HepG2 (cell line): Measurements from ENCODE around the gene STXBP2. TPM values are rescaled to one million over a fixed set of nuclear protein-coding genes. Genes with fewer than 3 reads are reported as not detected.

Source experiments
- CCAR2 ChIP-seq: fragments of 200-400 bp; formaldehyde crosslinking; optimal IDR thresholded peaks from 2 replicates; pipeline ENCODE3; 2018; ENCODE audit warnings: low read depth, mild to moderate bottlenecking, low read length, moderate library complexity
- EEA1 ChIP-seq: sonication (generic); formaldehyde crosslinking; IDR thresholded peaks from 2 replicates; pipeline ENCODE4 v1.5.1; 2020; ENCODE audit warnings: mild to moderate bottlenecking, missing genetic modification reagents, borderline replicate concordance
- MBNL3 ChIP-seq: fragments of 250-450 bp; sonication (Bioruptor Pico); conservative IDR thresholded peaks from 2 replicates; pipeline ENCODE4 v1.8.0; 2022; ENCODE audit warnings: mild to moderate bottlenecking, inconsistent platforms
- MLLT10 ChIP-seq: sonication (generic); formaldehyde crosslinking; IDR thresholded peaks from 2 replicates; pipeline ENCODE4 v1.4.0; 2020; ENCODE audit warnings: missing genetic modification reagents
- NCOA5 ChIP-seq: sonication (generic); formaldehyde crosslinking; IDR thresholded peaks from 2 replicates; pipeline ENCODE4 v1.4.0; 2020; ENCODE audit warnings: missing genetic modification reagents
- NRL ChIP-seq: sonication (generic); formaldehyde crosslinking; IDR thresholded peaks from 2 replicates; pipeline ENCODE4 v1.5.0; 2020; ENCODE audit warnings: missing genetic modification reagents, mild to moderate bottlenecking, moderate library complexity, borderline replicate concordance
- RAD21 ChIP-seq: fragments of 450-650 bp; formaldehyde crosslinking; IDR thresholded peaks from 2 replicates; pipeline ENCODE4 v1.5.0; 2020; ENCODE audit warnings: mild to moderate bottlenecking
- RBM22 ChIP-seq: fragments of 200-400 bp; formaldehyde crosslinking; optimal IDR thresholded peaks from 2 replicates; pipeline ENCODE3; 2017; ENCODE audit warnings: mild to moderate bottlenecking, low read length, moderate library complexity
- REPIN1 ChIP-seq: sonication (generic); formaldehyde crosslinking; IDR thresholded peaks from 2 replicates; pipeline ENCODE4 v1.8.0; 2022; ENCODE audit warnings: missing genetic modification reagents, low read depth, mild to moderate bottlenecking, borderline replicate concordance
- SIX4 ChIP-seq: sonication (generic); formaldehyde crosslinking; IDR thresholded peaks from 2 replicates; pipeline ENCODE4 v1.4.0; 2020; ENCODE audit warnings: missing genetic modification reagents
- TBX3 ChIP-seq: fragments of 450-650 bp; IDR thresholded peaks from 2 replicates; pipeline ENCODE4 v1.6.1; 2017; ENCODE audit warnings: antibody characterized with exemption, mild to moderate bottlenecking, inconsistent platforms, borderline replicate concordance
- ZFP36 ChIP-seq: fragments of 150-350 bp; IDR thresholded peaks from 2 replicates; pipeline ENCODE4 v1.6.1; 2018; ENCODE audit warnings: borderline replicate concordance, low read length, low read depth; ENCODE audit not compliant: partially characterized antibody
- ZNF136 ChIP-seq: sonication (generic); formaldehyde crosslinking; IDR thresholded peaks from 2 replicates; pipeline ENCODE4 v1.8.1; 2022; ENCODE audit warnings: low read depth, mild to moderate bottlenecking, moderate library complexity, missing genetic modification reagents
- ZNF143 ChIP-seq: sonication (generic); formaldehyde crosslinking; IDR thresholded peaks from 2 replicates; pipeline ENCODE4 v1.4.0; 2020; ENCODE audit warnings: missing genetic modification reagents
- ZNF292 ChIP-seq: sonication (generic); formaldehyde crosslinking; IDR thresholded peaks from 2 replicates; pipeline ENCODE4 v1.8.1; 2022; ENCODE audit warnings: mild to moderate bottlenecking, low read depth, missing genetic modification reagents, borderline replicate concordance
- ZNF629 ChIP-seq: sonication (generic); formaldehyde crosslinking; conservative IDR thresholded peaks from 2 replicates; pipeline ENCODE4 v1.5.0; 2020; ENCODE audit warnings: missing genetic modification reagents
- ZNF780A ChIP-seq: sonication (generic); formaldehyde crosslinking; IDR thresholded peaks from 2 replicates; pipeline ENCODE4 v1.8.0; 2022; ENCODE audit warnings: mild to moderate bottlenecking, missing genetic modification reagents, moderate library complexity
- polyA plus RNA-seq, 8 experiments: library from polyadenylated mRNA; depleted of rRNA in 3 of 8; stranded (reverse) in 7 of 8; unstranded in 1 of 8; fragments of >200 nt; fragmentation: Illumina TruSeq in 4 of 8; extraction: Trizol in 4 of 8; gene quantifications; 2 replicates each; pipeline versions ENCODE4 v1.2.1 to v1.2.3, GENCODE V29; 2011 to 2016; ENCODE audit warnings: low read depth in 4 of 8, missing spikeins in 1 of 8, mixed read lengths in 1 of 8; ENCODE audit not compliant: insufficient read depth in 1 of 8
- total RNA-seq, 5 experiments: library from RNA; depleted of rRNA; stranded (reverse); fragments of >200 nt; fragmentation: Illumina TruSeq; extraction: Trizol; gene quantifications; 2 replicates each; pipeline ENCODE4 v1.2.3, GENCODE V29; 2016; ENCODE audit warnings: low read depth in 1 of 5
- TF ChIP-seq, protein P1 (sequence below): sonication (generic); formaldehyde crosslinking; IDR thresholded peaks from 2 replicates; pipeline ENCODE4 v1.5.1; 2020; ENCODE audit warnings: mild to moderate bottlenecking, missing genetic modification reagents, borderline replicate concordance
- TF ChIP-seq, protein P2 (sequence below): sonication (generic); formaldehyde crosslinking; IDR thresholded peaks from 2 replicates; pipeline ENCODE4 v1.5.0; 2020; ENCODE audit warnings: mild to moderate bottlenecking, missing genetic modification reagents, borderline replicate concordance

The STXBP2 gene
- total and polyA plus RNA-seq, 2 of the 13 experiments (the other 11 are each of a cell fraction or from before 2014, with no cell fraction given), result 22.8 to 40.1 TPM

DNA sequence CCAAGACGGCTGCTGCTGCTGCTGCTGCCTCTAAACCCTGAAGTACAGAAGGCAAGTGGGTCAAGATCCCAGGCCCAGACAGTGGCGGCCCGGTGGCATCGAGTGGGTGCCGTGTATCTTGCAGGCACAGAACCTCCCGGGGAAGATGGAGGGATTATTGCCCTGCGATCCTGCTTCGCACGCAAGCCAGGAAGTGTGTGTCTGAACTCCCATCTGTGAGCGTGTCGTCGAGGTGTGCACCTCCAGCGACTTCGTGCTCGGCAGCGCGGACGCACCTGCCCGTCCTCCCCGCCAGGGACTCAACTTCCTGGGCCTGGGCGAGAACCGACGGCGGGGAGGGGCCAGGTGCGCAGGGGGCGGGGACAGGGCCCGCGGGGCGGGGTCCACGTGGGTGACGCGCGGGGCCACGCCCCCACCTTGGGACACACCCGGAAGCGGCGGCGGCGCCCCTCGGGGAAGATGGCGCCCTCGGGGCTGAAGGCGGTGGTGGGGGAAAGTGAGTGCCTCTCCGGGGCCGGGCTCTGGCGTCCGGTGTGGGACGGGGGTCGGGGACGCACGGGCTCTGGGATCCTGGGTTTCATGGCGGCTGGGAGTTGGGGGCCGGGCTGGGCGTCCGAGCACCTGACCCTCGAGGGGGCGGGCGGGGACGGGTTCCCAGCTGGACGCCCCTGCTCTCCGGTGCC is at the start of gene STXBP2 (continued):
- no peak for TF ChIP-seq ZNF136
- TF ChIP-seq NRL (CRISPR knock-in tag), result no peak
- TF ChIP-seq REPIN1 (CRISPR knock-in tag), result no peak
- no peak for TF ChIP-seq ZNF780A (CRISPR knock-in tag)
- TF ChIP-seq, protein P1, sequence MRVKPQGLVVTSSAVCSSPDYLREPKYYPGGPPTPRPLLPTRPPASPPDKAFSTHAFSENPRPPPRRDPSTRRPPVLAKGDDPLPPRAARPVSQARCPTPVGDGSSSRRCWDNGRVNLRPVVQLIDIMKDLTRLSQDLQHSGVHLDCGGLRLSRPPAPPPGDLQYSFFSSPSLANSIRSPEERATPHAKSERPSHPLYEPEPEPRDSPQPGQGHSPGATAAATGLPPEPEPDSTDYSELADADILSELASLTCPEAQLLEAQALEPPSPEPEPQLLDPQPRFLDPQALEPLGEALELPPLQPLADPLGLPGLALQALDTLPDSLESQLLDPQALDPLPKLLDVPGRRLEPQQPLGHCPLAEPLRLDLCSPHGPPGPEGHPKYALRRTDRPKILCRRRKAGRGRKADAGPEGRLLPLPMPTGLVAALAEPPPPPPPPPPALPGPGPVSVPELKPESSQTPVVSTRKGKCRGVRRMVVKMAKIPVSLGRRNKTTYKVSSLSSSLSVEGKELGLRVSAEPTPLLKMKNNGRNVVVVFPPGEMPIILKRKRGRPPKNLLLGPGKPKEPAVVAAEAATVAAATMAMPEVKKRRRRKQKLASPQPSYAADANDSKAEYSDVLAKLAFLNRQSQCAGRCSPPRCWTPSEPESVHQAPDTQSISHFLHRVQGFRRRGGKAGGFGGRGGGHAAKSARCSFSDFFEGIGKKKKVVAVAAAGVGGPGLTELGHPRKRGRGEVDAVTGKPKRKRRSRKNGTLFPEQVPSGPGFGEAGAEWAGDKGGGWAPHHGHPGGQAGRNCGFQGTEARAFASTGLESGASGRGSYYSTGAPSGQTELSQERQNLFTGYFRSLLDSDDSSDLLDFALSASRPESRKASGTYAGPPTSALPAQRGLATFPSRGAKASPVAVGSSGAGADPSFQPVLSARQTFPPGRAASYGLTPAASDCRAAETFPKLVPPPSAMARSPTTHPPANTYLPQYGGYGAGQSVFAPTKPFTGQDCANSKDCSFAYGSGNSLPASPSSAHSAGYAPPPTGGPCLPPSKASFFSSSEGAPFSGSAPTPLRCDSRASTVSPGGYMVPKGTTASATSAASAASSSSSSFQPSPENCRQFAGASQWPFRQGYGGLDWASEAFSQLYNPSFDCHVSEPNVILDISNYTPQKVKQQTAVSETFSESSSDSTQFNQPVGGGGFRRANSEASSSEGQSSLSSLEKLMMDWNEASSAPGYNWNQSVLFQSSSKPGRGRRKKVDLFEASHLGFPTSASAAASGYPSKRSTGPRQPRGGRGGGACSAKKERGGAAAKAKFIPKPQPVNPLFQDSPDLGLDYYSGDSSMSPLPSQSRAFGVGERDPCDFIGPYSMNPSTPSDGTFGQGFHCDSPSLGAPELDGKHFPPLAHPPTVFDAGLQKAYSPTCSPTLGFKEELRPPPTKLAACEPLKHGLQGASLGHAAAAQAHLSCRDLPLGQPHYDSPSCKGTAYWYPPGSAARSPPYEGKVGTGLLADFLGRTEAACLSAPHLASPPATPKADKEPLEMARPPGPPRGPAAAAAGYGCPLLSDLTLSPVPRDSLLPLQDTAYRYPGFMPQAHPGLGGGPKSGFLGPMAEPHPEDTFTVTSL, result no peak
- TF ChIP-seq ZNF292 (CRISPR knock-in tag), result no peak
- TF ChIP-seq NCOA5 (CRISPR knock-in tag), result no peak
- no peak for TF ChIP-seq RAD21 (CRISPR knock-in tag)
- no peak; the same call in 1 of the 2 replicates for TF ChIP-seq SIX4
- TF ChIP-seq, protein P2, sequence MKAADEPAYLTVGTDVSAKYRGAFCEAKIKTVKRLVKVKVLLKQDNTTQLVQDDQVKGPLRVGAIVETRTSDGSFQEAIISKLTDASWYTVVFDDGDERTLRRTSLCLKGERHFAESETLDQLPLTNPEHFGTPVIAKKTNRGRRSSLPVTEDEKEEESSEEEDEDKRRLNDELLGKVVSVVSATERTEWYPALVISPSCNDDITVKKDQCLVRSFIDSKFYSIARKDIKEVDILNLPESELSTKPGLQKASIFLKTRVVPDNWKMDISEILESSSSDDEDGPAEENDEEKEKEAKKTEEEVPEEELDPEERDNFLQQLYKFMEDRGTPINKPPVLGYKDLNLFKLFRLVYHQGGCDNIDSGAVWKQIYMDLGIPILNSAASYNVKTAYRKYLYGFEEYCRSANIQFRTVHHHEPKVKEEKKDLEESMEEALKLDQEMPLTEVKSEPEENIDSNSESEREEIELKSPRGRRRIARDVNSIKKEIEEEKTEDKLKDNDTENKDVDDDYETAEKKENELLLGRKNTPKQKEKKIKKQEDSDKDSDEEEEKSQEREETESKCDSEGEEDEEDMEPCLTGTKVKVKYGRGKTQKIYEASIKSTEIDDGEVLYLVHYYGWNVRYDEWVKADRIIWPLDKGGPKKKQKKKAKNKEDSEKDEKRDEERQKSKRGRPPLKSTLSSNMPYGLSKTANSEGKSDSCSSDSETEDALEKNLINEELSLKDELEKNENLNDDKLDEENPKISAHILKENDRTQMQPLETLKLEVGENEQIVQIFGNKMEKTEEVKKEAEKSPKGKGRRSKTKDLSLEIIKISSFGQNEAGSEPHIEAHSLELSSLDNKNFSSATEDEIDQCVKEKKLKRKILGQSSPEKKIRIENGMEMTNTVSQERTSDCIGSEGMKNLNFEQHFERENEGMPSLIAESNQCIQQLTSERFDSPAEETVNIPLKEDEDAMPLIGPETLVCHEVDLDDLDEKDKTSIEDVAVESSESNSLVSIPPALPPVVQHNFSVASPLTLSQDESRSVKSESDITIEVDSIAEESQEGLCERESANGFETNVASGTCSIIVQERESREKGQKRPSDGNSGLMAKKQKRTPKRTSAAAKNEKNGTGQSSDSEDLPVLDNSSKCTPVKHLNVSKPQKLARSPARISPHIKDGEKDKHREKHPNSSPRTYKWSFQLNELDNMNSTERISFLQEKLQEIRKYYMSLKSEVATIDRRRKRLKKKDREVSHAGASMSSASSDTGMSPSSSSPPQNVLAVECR, result peak; percentile 82
- TF ChIP-seq EEA1, result no peak
- no peak for TF ChIP-seq MLLT10 (CRISPR knock-in tag)
- TF ChIP-seq CCAR2, result no peak
- TF ChIP-seq MBNL3, result no peak
- TF ChIP-seq ZNF143 (CRISPR knock-in tag), result peak; percentile 42; the same call in 1 of the 2 replicates
- no peak for TF ChIP-seq RBM22
- peak; percentile 37; the same call in 1 of the 2 replicates for TF ChIP-seq ZNF629 (CRISPR knock-in tag)
- no peak for TF ChIP-seq ZFP36
- TF ChIP-seq TBX3, result no peak
